HG02571 (cell line): ENCODE results near the gene AKR7A3.
"Not testable (repeated sequence)": the region's sequence is repeated elsewhere in the genome, so short reads cannot be mapped to it uniquely, and the experiment has no call there.

Experiments used
- ATAC-seq: cut with Tn5 transposase; IDR thresholded peaks from one replicate; pipeline ENCODE4 v1.9.1; 2021; ENCODE audit warnings: mild to moderate bottlenecking, moderate library complexity; ENCODE audit not compliant: unreplicated experiment

AKR7A3 gene

DNA sequence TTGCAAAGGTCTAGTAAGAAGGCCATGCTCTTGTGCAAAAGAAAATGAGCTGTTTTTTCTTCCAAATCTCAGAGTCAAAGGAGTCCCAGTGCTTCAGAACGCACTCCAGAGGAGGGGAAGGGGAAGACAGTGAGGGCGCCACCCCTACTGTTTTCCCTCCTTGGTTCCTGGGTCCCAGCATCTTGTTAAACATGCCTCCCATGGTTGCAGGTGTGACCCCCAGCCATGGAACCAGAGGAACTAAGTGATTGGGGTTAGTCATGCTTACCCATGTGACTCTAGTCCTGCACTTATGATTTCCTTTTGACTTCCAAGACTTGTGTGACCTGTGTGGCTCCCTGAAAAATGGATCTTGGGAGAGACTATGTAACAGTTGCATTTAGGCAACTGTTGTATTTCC is 6.1 kb upstream of the AKR7A3 start:
- no peak for ATAC-seq

GRCh38 chr1:19289244-19289643 is 674 bp upstream of the AKR7A3 start:
- ATAC-seq, result no peak

DNA sequence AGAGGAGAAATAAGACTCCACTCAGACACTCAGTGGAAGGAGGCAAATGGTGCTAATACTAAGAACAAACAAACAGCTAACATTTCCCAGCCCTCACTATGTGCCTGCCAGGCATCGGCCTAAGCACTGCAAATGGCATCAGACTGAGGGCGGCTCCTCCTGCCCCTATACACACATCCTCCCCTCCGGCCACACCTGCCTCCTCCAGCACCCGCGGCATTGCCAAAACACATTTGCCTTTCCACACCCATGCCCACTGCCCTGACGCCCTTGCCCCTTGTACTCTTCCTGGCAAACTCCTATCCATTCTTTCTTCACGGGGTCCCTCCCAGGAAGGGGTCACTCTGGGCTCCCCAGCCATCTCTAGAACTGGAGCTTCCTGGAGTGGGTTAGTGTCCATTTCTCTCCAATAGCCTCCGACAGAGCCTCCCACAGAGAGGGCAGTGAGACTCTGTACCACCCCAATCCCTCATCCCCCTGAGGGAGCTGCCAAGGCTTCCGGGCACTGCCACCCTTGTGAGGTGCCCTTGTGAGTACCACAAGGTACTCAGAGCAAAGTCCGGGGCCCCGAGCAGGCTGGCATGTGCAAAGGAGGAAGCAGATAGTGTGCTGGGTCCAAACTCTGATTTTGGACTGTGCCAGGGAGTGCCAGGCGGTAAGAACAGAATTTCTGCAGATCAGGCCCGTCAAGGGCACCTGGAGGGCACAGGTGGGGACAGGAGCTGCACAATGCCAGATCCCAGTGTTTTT is 959 bp downstream of the AKR7A3 start:
- no peak for ATAC-seq

- not testable (repeated sequence) for ATAC-seq
These were observed 2.8 kb downstream of the AKR7A3 start for GRCh38 chr1:19285807-19286206.

- not testable (repeated sequence) for ATAC-seq
These were observed 3.2 kb downstream of the AKR7A3 start for GRCh38 chr1:19285366-19285765.

DNA sequence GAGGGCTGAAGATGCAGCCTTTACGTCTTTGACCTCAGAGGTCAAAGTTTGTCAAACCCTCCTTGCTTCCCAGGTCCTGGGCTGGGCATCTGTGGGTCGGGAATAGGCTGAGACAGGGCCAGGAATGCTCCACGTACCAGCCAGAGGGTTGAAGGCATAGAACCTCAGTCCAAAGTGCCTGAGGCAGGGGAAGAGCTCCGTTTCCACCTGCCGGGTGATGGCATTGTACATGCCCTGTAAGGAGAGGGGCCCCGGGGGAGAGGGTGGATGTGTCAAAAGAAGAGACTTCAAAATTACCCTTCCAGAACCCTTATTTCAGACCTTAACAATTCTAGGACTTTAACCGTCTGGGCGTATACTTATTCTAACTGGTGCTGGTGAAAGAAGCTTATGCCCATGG is 3.7 kb downstream of the AKR7A3 start:
- no peak for ATAC-seq

GRCh38 chr1:19283891-19284290 is 4.7 kb downstream of the AKR7A3 start:
- ATAC-seq, result no peak

DNA sequence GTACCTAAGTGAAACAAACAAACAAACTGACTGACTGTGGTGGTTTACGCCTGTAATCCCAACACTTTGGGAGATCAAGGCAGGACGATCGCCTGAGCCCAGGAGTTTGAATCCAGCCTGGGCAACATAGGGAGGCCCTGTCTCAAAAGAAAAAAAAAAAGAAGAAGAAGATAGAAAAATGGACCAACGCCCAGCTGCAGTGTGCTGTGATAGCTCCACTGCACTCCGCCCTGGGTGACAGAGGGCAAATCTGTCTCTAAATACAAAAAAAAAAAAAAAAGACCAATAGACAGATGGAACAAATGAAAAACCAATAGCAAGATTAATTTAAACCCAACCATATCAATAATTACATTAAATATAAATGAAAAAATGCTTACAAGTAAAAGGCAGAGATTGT is 13.9 kb downstream of the AKR7A3 start:
- ATAC-seq, result no peak

GRCh38 chr1:19273844-19274531 is 14.6 kb downstream of the AKR7A3 start:
- not testable (repeated sequence) for ATAC-seq

DNA sequence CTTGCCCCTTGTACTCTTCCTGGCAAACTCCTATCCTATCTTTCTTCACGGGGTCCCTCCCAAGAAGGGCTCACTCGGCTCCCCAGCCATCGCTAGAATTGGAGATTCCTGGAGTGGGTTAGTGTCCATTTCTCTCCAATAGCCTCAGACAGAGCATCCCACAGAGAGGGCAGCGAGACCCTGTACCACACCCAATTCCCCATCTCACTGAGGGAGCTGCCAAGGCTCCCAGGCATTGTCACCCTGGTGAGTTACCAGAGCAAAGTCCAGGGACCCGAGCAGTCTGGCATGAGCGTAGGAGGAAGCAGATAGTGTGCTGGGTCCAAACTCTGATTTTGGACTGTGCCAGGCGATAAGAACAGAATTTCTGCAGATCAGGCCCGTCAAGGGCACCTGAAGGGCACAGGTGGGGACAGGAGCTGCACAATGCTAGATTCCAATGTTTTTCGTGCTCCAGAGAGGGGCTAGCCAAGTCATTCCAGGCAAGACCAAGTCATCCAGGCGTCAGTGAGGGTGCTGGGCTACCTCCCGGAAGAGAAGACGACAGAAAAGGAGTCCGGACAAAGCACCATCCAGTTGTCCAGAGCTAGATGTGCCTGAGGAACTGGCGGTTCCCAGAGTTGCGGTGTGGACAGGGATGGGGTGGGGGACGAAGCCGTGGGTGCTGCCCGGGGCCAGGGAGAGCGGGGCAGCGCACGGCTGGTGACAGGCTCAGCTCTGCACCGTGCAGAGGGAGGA is 15.3 kb downstream of the AKR7A3 start:
- no peak for ATAC-seq

- ATAC-seq, result no peak
These were observed 16.5 kb downstream of the AKR7A3 start for GRCh38 chr1:19272064-19272463.

DNA sequence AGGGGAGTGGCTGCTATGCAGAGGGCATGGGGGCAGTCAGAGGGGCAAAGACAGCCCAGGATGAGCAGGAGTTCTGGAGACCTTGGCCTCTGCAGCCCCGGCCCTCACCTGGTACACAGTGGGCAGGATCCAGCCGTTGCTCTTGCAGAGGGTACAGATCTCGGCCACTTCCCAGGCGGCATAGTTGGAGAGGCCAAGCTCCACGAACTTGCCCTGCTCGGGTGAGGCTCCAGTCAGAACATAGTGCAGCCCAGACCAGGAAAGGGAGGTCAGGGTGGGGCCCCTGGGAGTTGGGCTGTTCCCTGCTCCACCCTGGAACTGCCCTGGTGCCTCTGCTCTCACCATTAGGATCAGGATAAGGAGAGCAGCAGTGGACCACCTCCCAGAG is 18.2 kb downstream of the AKR7A3 start:
- ATAC-seq, result not testable (repeated sequence)

- ATAC-seq, result not testable (repeated sequence)
These were observed 18.9 kb downstream of the AKR7A3 start for GRCh38 chr1:19269427-19270342.

GRCh38 chr1:19268445-19268844 is 20.1 kb downstream of the AKR7A3 start:
- no peak for ATAC-seq

DNA sequence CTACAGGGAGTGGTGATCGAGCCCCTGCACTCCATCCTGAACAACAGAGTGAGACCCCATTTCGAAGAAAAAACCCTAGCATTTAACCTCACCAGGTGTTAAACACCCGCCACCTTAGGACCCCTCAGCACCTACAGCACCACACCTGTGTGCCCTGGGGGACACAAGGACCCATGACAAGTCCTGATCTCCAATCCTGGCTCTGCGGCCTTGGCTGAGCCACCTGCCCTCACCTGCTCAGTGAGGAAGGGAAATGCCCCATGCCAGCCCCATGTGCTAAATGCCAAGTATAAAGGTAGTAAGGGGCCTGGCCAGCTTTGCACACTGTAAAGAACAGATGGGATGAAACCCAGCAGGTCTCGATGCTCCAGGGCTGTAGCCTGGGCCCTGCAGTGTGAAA is 25.8 kb downstream of the AKR7A3 start:
- ATAC-seq, result no peak

DNA sequence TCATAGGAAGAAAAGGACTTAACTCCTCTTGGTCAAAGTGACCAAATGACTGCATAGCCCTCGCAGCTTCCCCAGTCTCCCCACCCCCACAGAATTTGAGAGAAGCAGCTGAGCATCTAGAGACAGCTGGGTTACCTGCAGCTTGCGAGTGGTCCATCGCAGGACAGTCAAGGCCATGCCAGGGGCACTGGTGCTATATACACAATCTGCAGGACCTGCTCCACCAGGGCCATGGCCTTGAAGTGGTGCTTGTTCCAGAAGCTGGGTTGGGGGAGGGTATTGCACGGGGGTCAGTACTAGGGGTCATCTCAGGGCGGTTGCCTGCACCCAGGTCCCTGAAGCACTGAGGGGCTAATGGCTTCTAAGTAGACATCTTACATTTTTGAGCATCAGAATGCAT is 26.5 kb downstream of the AKR7A3 start:
- ATAC-seq, result no peak

GRCh38 chr1:19260211-19261138 is 28.1 kb downstream of the AKR7A3 start:
- no peak for ATAC-seq

- ATAC-seq, result no peak
These were observed 30.2 kb downstream of the AKR7A3 start for GRCh38 chr1:19258353-19258752.

GRCh38 chr1:19257178-19257914 is 31.2 kb downstream of the AKR7A3 start:
- ATAC-seq, result no peak
